DMS 273 (cell line): ENCODE measurements around the gene SYNE3.

Experiments used
- DNase-seq: peaks from one replicate; lab custom pipeline; 2025; ENCODE audit not compliant: unreplicated experiment; lab: John Stamatoyannopoulos, UW

The SYNE3 gene

DNA sequence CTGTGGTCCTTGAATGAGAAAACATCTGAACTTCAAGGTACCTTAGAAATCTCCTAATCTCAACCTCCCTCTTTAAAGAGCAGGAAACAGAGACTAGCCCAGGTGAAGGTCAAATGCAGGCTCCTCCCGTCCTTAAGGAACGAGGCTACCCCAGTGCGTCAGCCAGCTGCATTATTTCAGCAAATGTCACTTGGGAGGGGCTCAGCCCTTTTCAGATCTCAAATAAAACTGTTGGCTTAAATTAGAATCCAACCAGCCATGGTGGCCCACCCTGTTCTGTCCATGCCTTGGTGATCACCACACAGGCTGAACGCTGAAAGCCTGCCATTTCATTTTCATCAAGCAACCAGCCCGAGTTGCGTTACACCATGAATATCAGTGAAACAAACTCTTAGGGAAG is 7.0 kb downstream of the SYNE3 start:
- no peak for DNase-seq

DNA sequence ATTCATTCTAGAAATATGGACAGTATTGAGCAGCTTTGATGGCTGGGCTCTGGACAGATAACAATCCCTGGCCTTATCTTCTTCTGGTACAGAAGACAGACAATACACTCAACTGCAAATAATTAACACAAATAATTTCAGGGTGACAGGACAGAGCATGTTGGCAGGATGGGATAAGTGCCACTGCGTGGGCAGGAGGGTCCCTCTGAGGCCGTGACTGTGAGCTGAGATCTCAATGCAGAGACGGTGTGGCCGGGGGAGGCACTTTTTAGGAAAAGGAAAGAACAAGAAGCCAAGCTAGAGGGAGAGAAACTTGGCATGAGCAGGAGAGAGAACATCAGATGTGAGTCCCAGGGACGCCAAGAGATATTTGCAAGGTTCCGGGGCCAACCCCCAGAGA is 8.1 kb downstream of the SYNE3 start:
- no peak for DNase-seq

DNA sequence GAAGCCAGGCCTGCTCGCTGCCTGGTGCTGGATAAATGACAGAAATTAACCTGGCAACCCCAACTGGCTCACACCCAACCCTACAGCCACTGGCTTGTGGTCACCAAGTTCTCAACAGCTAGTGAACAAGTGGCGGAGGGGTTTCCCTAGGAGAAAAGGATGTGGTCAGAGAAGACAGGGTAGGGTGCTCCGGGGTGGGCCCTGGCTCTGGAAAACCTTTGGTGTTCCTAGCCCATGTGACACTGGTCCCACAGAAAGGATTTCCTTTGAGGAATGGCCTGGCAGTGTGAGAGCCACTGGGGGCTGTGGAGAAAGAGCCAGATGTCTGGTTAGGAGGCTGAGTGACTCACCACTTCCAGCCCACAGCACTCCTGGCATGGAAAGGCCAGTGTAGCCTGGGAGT is 8.7 kb downstream of the SYNE3 start:
- peak; percentile 41 for DNase-seq

DNA sequence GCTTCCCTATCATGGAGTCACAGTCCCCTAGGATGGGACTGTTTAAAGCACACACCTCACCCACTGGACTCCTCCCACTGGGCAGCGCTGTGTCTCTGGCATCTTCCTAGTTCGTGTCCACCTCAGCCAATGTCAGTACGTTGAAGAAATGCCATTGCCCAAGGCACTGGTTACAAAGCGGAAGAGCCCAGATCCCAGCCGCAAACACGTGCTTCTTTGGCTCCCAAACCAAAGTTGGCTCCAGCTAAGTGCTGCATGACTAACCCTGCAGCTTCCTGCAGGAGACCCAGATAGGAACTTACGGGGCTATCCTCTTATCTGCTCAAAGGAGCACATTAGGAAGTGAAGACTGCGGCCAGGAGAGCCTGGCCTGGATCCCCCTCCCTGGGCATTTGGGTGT is 9.3 kb downstream of the SYNE3 start:
- no peak for DNase-seq

DNA sequence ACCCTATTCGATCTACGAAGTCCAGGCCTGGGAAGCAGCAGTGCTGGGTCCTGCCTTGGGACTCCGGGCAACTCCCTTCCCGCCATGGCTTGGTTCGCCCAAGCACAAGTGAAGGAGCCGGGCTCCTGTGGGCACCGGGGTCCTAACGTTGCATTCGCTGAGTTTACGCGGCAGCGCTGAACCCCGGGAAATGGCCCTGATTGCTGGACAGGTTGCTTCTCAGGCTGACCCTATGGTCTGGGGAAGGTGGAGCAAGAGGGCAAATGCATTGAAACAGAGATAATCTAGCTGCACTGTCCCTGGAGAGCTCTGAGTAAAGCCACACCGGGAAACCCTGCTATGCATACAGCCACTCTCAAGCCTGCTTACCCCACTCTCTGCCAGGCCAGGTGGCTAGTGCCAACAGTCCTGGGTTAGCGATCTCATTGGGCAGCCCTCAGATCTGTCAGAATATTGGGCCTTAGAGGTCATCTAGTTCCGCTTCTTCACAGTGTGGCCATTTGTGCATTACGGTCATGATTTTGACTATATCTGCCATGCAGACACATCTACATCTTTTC is 11.3 kb downstream of the SYNE3 start:
- DNase-seq, result no peak

DNA sequence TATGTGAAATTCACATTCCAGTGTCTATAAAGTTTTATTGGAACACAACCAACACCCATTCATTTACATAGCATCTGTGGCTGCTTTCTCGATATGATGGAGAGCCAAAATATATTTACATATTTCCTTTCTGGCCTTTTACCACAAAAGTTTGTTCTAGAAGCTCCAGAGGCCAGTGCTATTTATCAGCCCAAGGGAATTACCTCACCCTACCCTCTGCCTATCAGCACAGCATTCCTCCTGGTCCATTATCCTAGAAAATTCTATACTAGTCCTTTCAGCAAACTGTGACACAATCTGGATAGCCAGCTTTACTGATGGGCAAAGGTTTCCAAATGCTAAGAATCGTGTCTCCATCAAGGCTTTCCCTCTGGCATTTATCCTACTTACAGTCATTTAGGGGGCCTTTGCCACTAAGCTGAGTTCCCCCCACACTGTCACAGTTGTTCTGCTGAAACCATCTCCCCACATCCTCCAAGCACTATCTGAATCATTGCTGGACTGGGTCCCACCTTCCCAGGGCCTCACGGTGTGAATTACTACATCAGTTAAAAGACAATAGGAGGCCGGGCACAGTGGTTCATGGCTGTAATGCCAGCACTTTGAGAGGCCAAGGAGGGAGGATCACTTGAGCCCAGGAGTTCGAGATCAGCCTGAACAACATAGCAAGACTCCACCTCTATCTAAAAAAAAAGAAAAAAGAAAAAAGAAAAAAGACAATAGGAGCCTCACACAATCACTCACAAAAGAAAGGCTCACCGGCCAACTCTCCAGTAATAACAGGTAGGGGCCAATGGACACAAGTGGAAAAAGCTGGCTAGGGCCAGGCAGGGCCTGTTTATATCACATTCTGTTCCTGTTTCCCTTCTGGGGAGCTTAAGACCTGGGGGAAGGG is 12.1 kb downstream of the SYNE3 start:
- no peak for DNase-seq

DNA sequence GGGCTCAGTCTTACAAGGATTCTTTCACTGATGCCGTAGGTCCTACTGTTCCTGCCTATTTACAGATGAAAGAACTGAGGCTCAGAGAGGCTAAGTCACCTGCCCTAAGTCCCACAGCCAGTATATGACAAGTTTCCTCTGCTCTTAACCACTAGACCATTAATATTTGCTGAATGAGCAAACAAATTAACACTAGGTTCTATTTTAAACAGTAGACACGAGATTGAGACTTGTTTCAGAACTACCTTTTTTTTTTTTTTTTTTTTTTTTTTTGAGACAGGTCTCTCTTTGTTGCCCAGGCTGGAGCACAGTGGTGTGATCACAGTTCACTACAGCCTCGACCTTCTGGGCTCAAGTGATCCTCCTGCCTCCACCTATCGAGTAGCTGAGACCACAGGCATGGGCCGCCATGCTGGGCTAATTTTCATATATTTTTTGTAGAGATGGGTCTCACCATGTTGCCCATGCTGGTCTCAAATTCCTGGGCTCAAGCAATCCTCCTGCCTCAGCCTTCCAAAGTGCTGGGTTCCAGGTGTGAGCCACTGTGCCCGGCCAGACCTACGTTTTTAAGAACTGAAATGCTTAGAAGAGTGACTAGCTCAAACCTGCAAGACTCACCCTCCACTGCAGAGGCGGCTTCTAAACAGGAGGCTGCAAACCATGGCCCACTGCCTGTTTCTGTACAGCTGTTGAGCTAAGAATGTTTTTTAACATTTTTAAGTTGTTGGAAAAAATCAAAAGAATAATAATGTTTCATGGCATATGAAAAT is 12.9 kb downstream of the SYNE3 start:
- DNase-seq, result no peak

DNA sequence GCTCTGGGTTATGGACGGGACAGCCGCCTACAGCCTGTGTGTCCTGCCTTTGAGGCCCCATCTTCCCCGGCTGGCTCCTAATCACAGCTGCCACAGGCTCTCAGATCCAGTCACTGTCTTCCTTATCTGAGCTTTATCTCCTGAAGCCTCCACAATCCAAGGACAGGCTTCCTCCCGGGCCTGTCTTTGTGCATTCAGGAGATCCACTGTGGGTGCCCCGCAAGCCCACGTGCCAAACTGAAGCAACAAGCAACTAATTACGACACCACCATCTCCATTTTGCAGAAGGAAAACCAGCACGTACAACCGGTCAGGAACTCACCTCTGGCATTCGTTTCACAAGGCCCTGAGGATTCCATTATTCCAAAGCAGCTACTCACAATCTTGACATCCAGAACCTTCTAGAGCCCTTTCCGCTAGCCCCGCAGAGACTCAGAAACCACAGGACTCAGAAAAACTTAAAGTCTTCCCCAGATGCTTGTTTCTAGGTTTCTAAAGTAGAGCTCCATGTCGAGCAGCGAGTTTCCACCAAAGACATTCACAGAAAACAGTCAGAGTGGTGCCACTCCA is 14.0 kb downstream of the SYNE3 start:
- DNase-seq, result no peak

DNA sequence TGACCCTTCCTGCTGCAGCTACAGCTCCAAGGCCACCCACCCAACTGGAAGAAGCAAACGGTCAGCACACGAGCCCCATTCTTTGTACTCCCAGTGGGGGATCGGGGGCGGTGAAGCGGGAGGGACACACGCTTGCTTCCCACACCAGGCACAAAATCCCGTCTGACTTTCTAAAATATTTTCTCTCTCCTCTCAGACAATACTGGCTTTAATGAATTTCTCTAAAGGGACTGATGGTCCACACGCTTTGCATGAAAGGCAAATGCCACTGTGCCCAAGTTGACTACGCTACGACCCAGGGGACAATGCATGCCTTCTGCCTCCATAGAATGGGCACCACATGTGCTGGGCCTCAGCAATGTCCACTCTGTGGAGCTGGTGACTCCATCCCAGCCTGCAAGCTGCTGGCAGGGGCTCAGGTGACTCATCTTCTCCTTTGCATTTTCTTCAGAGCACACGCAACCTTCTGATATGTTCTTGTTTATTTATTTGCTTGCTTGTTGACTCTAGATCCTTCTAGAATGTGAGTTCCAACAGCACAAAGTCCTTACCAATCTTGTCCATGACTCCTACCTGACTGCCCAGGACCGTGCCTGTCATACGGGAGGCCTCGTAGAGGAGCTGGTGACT is 15.6 kb downstream of the SYNE3 start:
- no peak for DNase-seq

DNA sequence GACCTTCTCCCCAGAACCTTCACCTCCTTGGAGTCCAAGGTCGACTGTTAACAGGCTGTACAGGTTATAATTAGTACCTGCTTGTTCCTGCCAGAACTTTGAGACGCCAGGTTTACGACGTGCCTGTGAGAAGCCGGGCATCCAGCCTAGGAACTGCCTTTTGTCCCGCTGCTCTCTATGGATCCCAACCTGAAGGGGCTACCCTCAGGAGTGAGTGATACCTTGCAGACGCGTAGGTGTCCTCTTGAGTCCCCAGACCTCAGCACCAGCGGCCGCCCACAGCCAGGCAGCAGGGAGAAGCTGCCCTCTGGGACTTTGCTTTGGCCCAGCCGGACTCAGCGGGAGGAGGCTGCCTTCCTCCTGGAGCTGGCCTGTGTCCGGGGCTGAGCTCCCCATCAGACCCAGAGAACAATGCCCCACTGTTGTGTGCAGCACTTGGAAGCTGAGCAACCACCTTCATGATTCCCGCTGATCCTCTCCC is 16.2 kb downstream of the SYNE3 start:
- DNase-seq, result no peak

DNA sequence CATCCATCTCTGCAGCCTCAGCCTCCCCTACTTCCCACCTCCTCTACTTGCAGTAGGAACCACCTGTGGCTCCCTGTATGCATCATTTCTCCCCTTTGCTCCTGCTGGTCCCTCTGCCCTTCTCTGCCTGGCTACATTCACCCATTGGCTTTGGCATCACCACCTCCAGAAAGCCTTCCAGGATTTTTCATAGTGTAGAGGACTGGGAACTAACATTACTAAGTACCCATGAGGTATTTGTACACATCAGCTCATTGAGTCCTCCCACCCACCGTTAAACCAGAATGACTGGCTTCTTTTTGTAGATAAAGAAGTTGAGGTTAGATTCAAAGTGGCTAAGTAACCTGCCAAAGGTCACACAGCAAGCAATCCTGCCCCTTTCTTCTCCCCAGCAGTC is 17.1 kb downstream of the SYNE3 start:
- no peak for DNase-seq

DNA sequence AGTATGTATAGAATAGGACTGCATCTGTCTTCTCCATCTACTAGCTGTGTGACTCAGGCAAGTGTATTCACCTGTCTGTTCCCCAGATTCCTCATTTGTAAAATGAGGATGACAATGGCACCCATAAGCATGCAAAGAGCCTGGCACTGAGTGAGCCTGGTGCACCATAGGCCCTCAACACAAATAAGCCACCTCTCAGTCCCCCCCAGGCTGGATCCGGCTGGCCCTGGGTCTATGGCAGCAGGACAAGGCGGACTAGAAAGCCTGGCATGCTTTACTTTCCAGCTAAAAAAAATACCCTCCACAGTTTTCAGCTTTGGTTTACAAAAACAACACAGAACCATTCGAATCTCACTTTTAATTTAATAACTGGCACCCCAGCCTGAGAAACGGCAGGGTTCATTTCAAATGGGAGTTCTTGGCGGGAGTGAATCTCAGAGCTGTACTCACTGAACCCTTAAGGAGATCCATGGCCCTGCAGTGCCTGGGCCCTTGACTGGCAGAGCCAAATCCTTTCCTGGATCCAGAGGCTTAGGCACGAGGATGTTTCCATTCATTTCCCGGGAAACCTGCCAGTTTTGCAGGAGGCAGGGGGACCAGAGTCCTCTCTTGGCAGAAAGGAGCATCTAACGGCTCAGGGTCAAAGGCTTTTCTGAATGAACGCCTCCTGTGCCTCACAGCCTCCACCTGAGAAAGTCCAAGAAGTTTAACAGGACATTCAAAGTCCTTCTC is 17.7 kb downstream of the SYNE3 start:
- peak; percentile 51 for DNase-seq

DNA sequence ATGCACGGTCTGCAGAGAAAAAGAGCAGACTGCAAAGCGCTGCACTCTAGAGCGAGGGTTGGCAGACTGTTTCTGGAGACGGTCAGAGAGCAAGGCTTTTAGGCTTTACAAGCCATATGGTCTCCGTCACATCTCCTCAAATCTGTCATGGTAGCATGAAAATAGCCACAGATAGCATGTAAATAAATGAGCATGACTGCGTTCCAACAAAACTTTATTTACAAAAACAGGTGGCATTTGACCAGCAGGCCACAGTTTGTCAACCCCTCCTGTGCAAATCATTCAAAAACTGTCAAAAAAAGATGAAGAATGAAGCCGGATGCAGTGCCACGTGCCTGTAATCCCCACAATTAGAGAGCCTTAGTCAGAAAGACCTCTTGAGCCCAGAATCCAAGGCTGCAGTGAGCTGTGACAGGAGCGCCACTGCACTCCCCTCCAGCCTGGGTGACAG is 18.9 kb downstream of the SYNE3 start:
- DNase-seq, result peak; percentile 74

DNA sequence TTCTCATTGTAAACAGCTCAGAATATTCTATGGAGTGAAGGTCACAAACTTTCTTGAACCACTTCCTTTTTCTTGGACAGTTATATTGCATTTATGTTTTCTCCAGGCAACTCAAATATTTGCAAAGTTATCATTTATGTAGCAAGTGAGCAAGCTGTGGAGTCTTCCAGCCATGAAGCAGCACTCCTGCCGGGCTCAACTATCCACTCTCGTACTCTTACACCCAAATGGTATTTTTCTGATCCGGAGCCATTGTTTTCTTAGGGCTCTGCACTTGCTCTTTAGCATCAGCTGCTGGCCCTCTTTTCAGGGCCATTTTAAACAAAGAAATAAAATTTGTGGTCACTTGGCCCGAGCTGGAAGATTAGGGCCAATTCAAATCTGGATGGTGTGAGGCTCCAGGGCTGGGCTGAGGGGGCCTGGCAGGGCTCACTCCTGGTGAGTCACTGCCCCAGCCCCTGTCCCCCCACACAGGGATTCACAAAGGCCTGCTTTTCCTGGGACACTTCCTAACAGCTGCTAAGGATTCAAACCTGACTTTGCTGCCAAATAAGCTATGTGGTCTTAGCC is 19.7 kb downstream of the SYNE3 start:
- peak; percentile 33 for DNase-seq

DNA sequence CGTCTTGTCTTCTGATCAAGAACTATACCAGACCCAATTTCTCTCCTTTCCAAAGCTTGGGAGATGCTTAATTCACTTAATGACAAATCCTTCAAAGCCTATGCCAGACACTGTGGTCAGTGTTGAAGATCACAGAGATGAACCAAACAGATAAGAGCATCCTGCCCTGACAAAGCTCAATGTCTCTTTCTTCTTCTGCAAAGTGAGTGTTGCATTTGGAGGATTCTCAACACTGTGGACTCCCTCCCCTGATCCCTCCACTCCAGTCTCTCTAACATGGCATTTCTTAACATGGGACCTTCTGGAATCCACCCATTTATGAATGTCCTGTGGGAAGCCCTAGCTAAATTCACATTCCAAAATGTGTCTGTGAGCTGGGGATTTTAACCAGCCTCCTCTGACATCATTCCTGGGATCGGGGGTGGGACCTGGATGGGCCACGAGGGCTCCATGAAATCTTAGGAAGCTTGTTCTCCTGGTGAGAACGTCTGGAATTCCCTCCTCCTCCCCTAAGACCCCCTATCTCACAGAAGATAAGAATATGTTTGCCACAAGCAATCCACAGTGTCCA is 20.3 kb downstream of the SYNE3 start:
- no peak for DNase-seq

DNA sequence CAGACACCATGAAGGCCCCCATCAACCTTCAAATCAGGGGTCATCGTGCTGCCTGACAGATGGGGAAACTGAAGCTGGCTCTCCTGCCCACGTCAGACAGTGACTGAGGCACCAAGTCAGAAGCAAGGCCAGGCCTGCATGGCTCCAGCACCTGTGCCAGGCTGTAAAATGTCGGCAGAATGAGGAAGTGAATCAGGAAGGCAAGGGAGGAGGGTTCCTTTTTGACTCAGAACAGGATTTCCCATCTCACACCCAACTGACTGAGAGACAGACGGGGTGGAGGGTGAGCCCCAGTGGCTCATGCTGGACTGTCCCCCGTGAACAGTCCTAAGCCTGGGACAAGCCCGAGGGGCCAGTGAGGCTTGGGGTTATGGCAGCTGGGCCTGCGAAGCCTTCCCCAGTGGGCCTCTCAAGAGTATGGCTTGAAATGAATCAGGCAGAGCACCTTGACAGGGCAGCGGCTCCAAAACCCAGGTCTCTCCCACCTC is 20.9 kb downstream of the SYNE3 start:
- DNase-seq, result no peak

DNA sequence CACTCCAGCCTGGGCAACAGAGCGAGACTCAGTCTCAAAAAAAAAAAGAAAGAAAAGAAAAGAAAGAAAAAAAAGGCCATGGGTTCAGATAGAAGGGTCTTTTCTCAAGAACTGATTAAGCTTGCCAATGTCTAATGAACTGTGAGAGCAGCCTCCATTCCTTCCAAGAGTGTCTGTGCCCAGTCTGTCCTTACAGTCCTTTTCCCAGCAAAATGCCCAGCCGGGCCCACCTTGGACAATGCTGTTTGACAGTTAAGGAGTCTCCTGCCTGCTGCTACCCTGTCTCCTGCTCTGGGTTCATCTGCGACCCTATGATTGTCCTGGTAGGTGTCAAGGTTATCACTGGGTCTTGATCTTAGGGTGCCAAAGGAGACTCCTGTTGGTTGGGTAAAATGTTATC is 21.4 kb downstream of the SYNE3 start:
- DNase-seq, result no peak

DNA sequence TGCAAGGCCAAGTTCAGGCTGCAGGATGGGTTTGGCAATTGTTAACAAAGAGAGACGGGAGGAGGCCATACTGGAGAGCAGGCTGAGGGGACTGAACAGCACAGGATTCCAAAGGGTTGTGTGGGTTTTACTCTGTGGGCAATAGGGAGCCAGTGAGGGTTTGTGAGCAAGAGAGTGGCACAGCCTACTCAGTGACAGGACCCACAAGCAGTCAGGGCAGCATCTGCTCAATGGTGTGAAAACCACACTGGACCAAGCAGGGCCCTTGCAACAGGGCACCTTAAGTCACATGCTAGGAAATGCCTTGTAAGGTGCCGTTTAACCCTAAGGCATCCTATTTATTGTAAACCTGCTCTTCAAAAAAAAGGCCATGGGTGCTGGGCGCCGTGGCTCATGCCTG is 22.0 kb downstream of the SYNE3 start:
- no peak for DNase-seq

DNA sequence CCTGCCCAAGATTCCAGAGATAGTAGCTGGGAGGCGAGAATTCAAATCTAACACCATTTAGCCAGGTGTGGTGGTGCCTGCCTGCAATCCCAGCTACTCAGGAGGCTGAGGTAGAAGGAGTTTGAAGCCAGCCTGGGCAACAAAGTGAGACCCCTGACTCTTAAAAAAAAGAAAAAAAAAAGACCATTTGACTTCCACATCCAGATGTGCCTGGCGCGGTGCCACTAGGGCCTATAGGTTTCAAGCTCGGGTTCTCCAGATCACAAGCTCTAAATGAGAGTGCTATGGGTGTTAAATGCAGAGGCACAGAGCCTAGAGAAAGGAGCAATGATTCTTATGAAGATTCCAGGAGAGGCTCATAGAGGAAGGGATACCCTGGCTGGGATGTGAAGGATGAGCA is 22.5 kb downstream of the SYNE3 start:
- no peak for DNase-seq
